Measurements from ENCODE around the gene PSMC4. TPM values are rescaled to one million over a fixed set of nuclear protein-coding genes. Genes with fewer than 3 reads are reported as not detected.

Gene PSMC4
- total RNA-seq, 1 donor from 2014 or later: 75.4 TPM

DNA sequence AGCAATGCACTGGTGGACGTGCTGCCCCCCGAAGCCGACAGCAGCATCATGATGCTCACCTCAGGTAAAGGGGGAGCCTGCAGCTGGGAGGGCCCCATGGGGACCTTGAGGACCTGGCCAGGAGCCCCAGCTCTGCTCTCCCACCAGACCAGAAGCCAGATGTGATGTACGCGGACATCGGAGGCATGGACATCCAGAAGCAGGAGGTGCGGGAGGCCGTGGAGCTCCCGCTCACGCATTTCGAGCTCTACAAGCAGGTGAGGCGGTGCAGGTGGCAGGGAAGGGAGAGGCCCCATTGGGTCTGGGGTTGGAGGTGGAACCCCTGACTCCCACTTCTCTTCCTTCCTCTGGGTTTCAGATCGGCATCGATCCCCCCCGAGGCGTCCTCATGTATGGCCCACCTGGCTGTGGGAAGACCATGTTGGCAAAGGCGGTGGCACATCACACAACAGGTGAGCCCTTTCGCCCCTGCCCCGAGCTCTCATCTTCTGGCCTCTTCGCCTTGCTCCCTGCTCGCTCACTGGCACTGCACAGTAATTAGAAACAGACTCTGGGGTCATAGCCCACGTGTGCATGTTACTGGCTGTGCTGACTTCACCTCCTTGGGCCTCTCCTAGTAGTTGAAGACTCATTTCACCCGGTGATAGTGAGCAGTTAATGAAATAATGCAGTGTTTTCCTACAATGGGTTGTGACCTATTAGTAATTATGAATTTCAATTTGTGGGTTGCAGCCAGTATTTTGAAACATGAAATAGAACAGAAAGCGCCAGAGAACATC, 3.6 kb downstream of the PSMC4 start:
- no peaks in the 10 kb centered on the region for H3K27me3 Mint-ChIP-seq (ENCODE audit: low read depth)
- no peaks in the 10 kb centered on the region for H3K9me3 Mint-ChIP-seq (ENCODE audit: low read depth)
- no peak overlapping the region for H3K4me3 Mint-ChIP-seq (ENCODE audit: unreplicated experiment)
- no peak for TF ChIP-seq CTCF (IDR thresholded peaks at IDR 0.05)
- no peak overlapping the region for H3K27ac Mint-ChIP-seq (ENCODE audit: unreplicated experiment)
- DNase-seq (ENCODE audit: low spot score): no peak
- peaks cover 40% of the 10 kb centered on the region for H3K36me3 Mint-ChIP-seq (ENCODE audit: low read depth)
- H3K4me1 Mint-ChIP-seq (ENCODE audit: low read depth): peaks cover 24% of the 10 kb centered on the region

DNA sequence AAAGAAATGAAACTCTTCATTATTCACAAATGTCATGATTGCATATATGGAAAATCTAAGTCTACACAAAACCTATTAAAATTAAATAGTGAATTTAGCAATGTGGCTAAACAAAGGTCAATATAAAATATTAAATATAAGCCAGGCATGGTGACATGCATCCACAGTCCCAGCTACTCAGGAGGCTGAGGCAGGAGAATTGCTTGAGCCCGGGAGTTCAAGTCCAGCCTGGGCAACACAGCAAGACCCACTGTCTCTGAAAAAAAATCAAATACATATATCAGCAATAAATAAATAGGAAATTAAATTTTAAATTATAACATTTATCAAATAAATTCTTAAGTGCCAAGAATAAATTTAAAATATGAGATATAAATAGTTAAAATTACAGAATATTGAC, 11.9 kb downstream of the PSMC4 start:
- Mint-ChIP-seq H3K4me1 (ENCODE audit: low read depth) (peaks cover 10% of the 10 kb centered on the region), H3K36me3 (ENCODE audit: low read depth) (peaks cover 53% of the 10 kb centered on the region), H3K4me3 (ENCODE audit: unreplicated experiment) (no peak overlapping the region), H3K9me3 (ENCODE audit: low read depth) (peaks cover 32% of the 10 kb centered on the region), H3K27me3 (ENCODE audit: low read depth) (no peaks in the 10 kb centered on the region), H3K27ac (ENCODE audit: unreplicated experiment) (no peak overlapping the region)
- no peak for TF ChIP-seq CTCF (IDR thresholded peaks at IDR 0.05)
- DNase-seq (ENCODE audit: low spot score): no peak

- Mint-ChIP-seq H3K27me3 (ENCODE audit: low read depth) (no peaks in the 10 kb centered on the region), H3K27ac (ENCODE audit: unreplicated experiment) (no peak overlapping the region), H3K4me1 (ENCODE audit: low read depth) (peaks cover 10% of the 10 kb centered on the region), H3K36me3 (ENCODE audit: low read depth) (peaks cover 48% of the 10 kb centered on the region), H3K9me3 (ENCODE audit: low read depth) (peaks cover 33% of the 10 kb centered on the region), H3K4me3 (ENCODE audit: unreplicated experiment) (no peak overlapping the region)
- DNase-seq (ENCODE audit: low spot score): no peak
- TF ChIP-seq CTCF (IDR thresholded peaks at IDR 0.05): no peak
Measured at GRCh38 chr19:39983695-39984300, 12.8 kb downstream of the PSMC4 start.

- DNase-seq (ENCODE audit: low spot score): no peak
- Mint-ChIP-seq H3K9me3 (ENCODE audit: low read depth) (peaks cover 33% of the 10 kb centered on the region), H3K36me3 (ENCODE audit: low read depth) (peaks cover 25% of the 10 kb centered on the region), H3K4me1 (ENCODE audit: low read depth) (peaks cover 13% of the 10 kb centered on the region), H3K27ac (ENCODE audit: unreplicated experiment) (no peak overlapping the region), H3K27me3 (ENCODE audit: low read depth) (no peaks in the 10 kb centered on the region), H3K4me3 (ENCODE audit: unreplicated experiment) (no peak overlapping the region)
- no peak for TF ChIP-seq CTCF (IDR thresholded peaks at IDR 0.05)
Measured at GRCh38 chr19:39986643-39987042, 15.7 kb downstream of the PSMC4 start.

GRCh38 chr19:39987167-39987566, 16.2 kb downstream of the PSMC4 start:
- H3K9me3 Mint-ChIP-seq (ENCODE audit: low read depth): peaks cover 33% of the 10 kb centered on the region
- peaks cover 13% of the 10 kb centered on the region for H3K4me1 Mint-ChIP-seq (ENCODE audit: low read depth)

More at GRCh38 chr19:39987167-39987566, 16.2 kb downstream of the PSMC4 start:
- Mint-ChIP-seq H3K4me3 (ENCODE audit: unreplicated experiment) (no peak overlapping the region), H3K27me3 (ENCODE audit: low read depth) (no peaks in the 10 kb centered on the region), H3K27ac (ENCODE audit: unreplicated experiment) (no peak overlapping the region), H3K36me3 (ENCODE audit: low read depth) (peaks cover 23% of the 10 kb centered on the region)
- TF ChIP-seq CTCF (IDR thresholded peaks at IDR 0.05): no peak
- no peak for DNase-seq (ENCODE audit: low spot score)

Data from chondrocyte (in vitro differentiated cells).